H9 (cell line): ENCODE results near the gene PDE4B. TPM values are rescaled to one million over a fixed set of nuclear protein-coding genes. Genes with fewer than 3 reads are reported as not detected.

Experiments
- DNase-seq: peaks from one replicate; pipeline ENCODE4 v3.0.0-alpha.2; 2017
- H2AFZ ChIP-seq: one replicate; pipeline ENCODE4 v1.6.1; 2013; ENCODE audit warnings: mild to moderate bottlenecking, low read length, control low read depth, moderate library complexity
- H2AK5ac ChIP-seq: 2 replicates; pipeline ENCODE4 v1.6.1; 2013; ENCODE audit warnings: low read length, control low read depth, mixed read lengths; ENCODE audit not compliant: insufficient read length
- H2BK120ac ChIP-seq: one replicate; pipeline ENCODE4 v1.6.1; 2013; ENCODE audit warnings: low read depth, mild to moderate bottlenecking, low read length, control low read depth, inconsistent platforms; ENCODE audit not compliant: poor library complexity, severe bottlenecking
- H2BK12ac ChIP-seq: 2 replicates; pipeline ENCODE4 v1.6.1; 2013; ENCODE audit warnings: low read length, control low read depth, mixed read lengths, low read depth; ENCODE audit not compliant: insufficient read length
- H2BK15ac ChIP-seq: 2 replicates; pipeline ENCODE4 v1.6.1; 2013; ENCODE audit warnings: low read depth, low read length, control low read depth
- H2BK20ac ChIP-seq: one replicate; pipeline ENCODE4 v1.6.1; 2013; ENCODE audit warnings: low read depth, mild to moderate bottlenecking, low read length, control low read depth, inconsistent platforms; ENCODE audit not compliant: poor library complexity, severe bottlenecking
- H2BK5ac ChIP-seq: 2 replicates; pipeline ENCODE4 v1.6.1; 2013; ENCODE audit warnings: low read length, control low read depth, mixed read lengths; ENCODE audit not compliant: insufficient read length
- H3K14ac ChIP-seq: 2 replicates; pipeline ENCODE4 v1.6.1; 2013; ENCODE audit warnings: low read length, control low read depth; ENCODE audit not compliant: insufficient read depth
- H3K18ac ChIP-seq: 2 replicates; pipeline ENCODE4 v1.6.1; 2013; ENCODE audit warnings: low read depth, mild to moderate bottlenecking, mixed read lengths, low read length, control low read depth; ENCODE audit not compliant: insufficient read length
- H3K23ac ChIP-seq: 2 replicates; pipeline ENCODE4 v1.6.1; 2013; ENCODE audit warnings: low read length, control low read depth, mixed read lengths, low read depth; ENCODE audit not compliant: insufficient read length
- H3K23me2 ChIP-seq: 2 replicates; pipeline ENCODE4 v1.6.1; 2013; ENCODE audit warnings: low read depth, mild to moderate bottlenecking, mixed read lengths, low read length, control low read depth; ENCODE audit not compliant: insufficient read length, poor library complexity, severe bottlenecking
- H3K27ac ChIP-seq: 2 replicates; pipeline ENCODE4 v1.5.1; 2013; ENCODE audit warnings: low read length, control low read depth, mixed read lengths, low read depth; ENCODE audit not compliant: insufficient read length
- H3K27me3 ChIP-seq: 2 replicates; pipeline ENCODE4 v1.6.1; 2013; ENCODE audit warnings: low read length, control low read depth, inconsistent platforms; ENCODE audit not compliant: insufficient read depth
- H3K4ac ChIP-seq: 2 replicates; pipeline ENCODE4 v1.6.1; 2013; ENCODE audit warnings: low read depth, mild to moderate bottlenecking, control low read depth, inconsistent platforms, low read length, moderate library complexity
- H3K4me1 ChIP-seq: 2 replicates; pipeline ENCODE4 v1.6.1; 2013; ENCODE audit warnings: low read length, control low read depth, inconsistent platforms; ENCODE audit not compliant: insufficient read depth
- H3K4me2 ChIP-seq: 2 replicates; pipeline ENCODE4 v1.6.1; 2013; ENCODE audit warnings: low read length, control low read depth, mixed read lengths; ENCODE audit not compliant: insufficient read length, insufficient read depth
- H3K56ac ChIP-seq: 2 replicates; pipeline ENCODE4 v1.6.1; 2013; ENCODE audit warnings: low read depth, mild to moderate bottlenecking, mixed read lengths, low read length, control low read depth; ENCODE audit not compliant: insufficient read length
- H3K79me1 ChIP-seq: 2 replicates; pipeline ENCODE4 v1.6.1; 2013; ENCODE audit warnings: low read depth, mild to moderate bottlenecking, moderate library complexity, low read length, control low read depth, inconsistent platforms; ENCODE audit not compliant: insufficient read depth, poor library complexity, severe bottlenecking
- H3K79me2 ChIP-seq: 2 replicates; pipeline ENCODE4 v1.6.1; 2013; ENCODE audit warnings: low read length, control low read depth, inconsistent platforms; ENCODE audit not compliant: insufficient read depth
- H3K9ac ChIP-seq: 2 replicates; pipeline ENCODE4 v1.6.1; 2013; ENCODE audit warnings: low read length, control low read depth, mixed read lengths; ENCODE audit not compliant: insufficient read length; ENCODE audit errors: extremely low read depth
- H3K9me3 ChIP-seq: one replicate; pipeline ENCODE4 v1.6.1; 2013; ENCODE audit warnings: low read depth, low read length, inconsistent platforms; ENCODE audit not compliant: control insufficient read depth
- H3T11ph ChIP-seq: one replicate; pipeline ENCODE4 v1.6.1; 2013; ENCODE audit warnings: mild to moderate bottlenecking, low read length, control low read depth, inconsistent platforms
- H4K20me1 ChIP-seq: one replicate; pipeline ENCODE4 v1.6.1; 2013; ENCODE audit not compliant: control insufficient read depth, insufficient read length, insufficient read depth
- H4K5ac ChIP-seq: 2 replicates; pipeline ENCODE4 v1.6.1; 2013; ENCODE audit warnings: low read depth, mild to moderate bottlenecking, mixed read lengths, low read length, control low read depth; ENCODE audit not compliant: insufficient read length
- H4K8ac ChIP-seq: replicated peaks from 2 replicates; pipeline ENCODE4 v1.6.1; 2013; ENCODE audit warnings: low read length, control low read depth, mixed read lengths, low read depth; ENCODE audit not compliant: insufficient read length
- H4K91ac ChIP-seq: 2 replicates; pipeline ENCODE4 v1.6.1; 2013; ENCODE audit warnings: low read depth, mild to moderate bottlenecking, moderate library complexity, mixed read lengths, low read length, control low read depth; ENCODE audit not compliant: insufficient read length
- H3K27ac Mint-ChIP-seq, 3 experiments: 2 replicates in 2 of 3; 3 replicates in 1 of 3; pipeline ENCODE4 v1.8.0; 2020 to 2021; ENCODE audit warnings: mixed read lengths in 3 of 3, mild to moderate bottlenecking in 1 of 3, moderate library complexity in 1 of 3
- H3K27me3 Mint-ChIP-seq: 2 replicates; pipeline ENCODE4 v1.8.0; 2021; ENCODE audit warnings: low read depth, mild to moderate bottlenecking, moderate library complexity, mixed read lengths
- H3K36me3 Mint-ChIP-seq, 3 experiments: 2 replicates in 2 of 3; 3 replicates in 1 of 3; pipeline ENCODE4 v1.8.0; 2020 to 2021; ENCODE audit warnings: low read depth in 3 of 3, mixed read lengths in 3 of 3; ENCODE audit not compliant: insufficient read depth in 1 of 3
- H3K4me1 Mint-ChIP-seq, 2 experiments: 2 replicates each; pipeline ENCODE4 v1.8.0; 2020; ENCODE audit warnings: mixed read lengths in 2 of 2
- H3K4me3 Mint-ChIP-seq, 2 experiments: 2 replicates in 1 of 2; 3 replicates in 1 of 2; pipeline ENCODE4 v1.8.0; 2020 to 2021; ENCODE audit warnings: mild to moderate bottlenecking in 2 of 2, mixed read lengths in 2 of 2, moderate library complexity in 1 of 2
- H3K9me3 Mint-ChIP-seq, 2 experiments: 2 replicates in 1 of 2; 3 replicates in 1 of 2; pipeline ENCODE4 v1.8.0; 2020; ENCODE audit warnings: mild to moderate bottlenecking in 2 of 2, mixed read lengths in 2 of 2, moderate library complexity in 1 of 2
- CTCF ChIP-seq: fragments of 200-600 bp; sonication (generic); conservative IDR thresholded peaks from 3 replicates; pipeline ENCODE4 v1.8.0; 2021; ENCODE audit warnings: antibody characterized with exemption, mild to moderate bottlenecking
- WGBS: extraction: QIAGEN DNeasy Blood & Tissue Kit; methylation state at CpG from one replicate; pipeline ENCODE4 v1.1.7; 2013; ENCODE audit warnings: missing lambda C conversion rate, low lambda C conversion rate, mixed read lengths; ENCODE audit not compliant: insufficient read length; ENCODE audit errors: extremely low coverage; 5-methylcytosine and 5-hydroxymethylcytosine counted together
- total RNA-seq: library from RNA; stranded (reverse); gene quantifications from 2 replicates; pipeline ENCODE4 v1.2.1, GENCODE V29; 2021

Gene PDE4B
- total RNA-seq, 1 experiment from 2014 or later, result 19.8 TPM

GRCh38 chr1:65757531-65757930 lies 35.2 kb upstream of the PDE4B start:
- H3K56ac ChIP-seq, result no peak overlapping the region
- no peak overlapping the region for H3K18ac ChIP-seq
- no peak overlapping the region for H3K14ac ChIP-seq
- no peak overlapping the region for H2BK20ac ChIP-seq
- Mint-ChIP-seq H3K4me3 (no peak overlapping the region), H3K27me3 (peaks cover 3% of the 10 kb centered on the region; the same call in 1 of the 2 replicates), H3K27ac (no peak overlapping the region), H3K4me1 (peaks cover 0 to 2% of the 10 kb centered on the region in 2 experiments; a peak in 2 of 4 replicates), H3K9me3 (no peaks in the 10 kb centered on the region), H3K36me3 (no peaks in the 10 kb centered on the region)
- H3K4me2 ChIP-seq, result no peak overlapping the region
- no peaks in the 10 kb centered on the region for H3K23me2 ChIP-seq
- H2BK120ac ChIP-seq, result no peak overlapping the region
- no peaks in the 10 kb centered on the region for H3K79me2 ChIP-seq
- H3K9me3 ChIP-seq, result no peaks in the 10 kb centered on the region
- H2AFZ ChIP-seq, result no peak overlapping the region
- no peak overlapping the region for H3K4ac ChIP-seq
- no peak overlapping the region for H2BK12ac ChIP-seq
- H2AK5ac ChIP-seq, result no peak overlapping the region
- no peak overlapping the region for H3T11ph ChIP-seq
- H4K91ac ChIP-seq, result no peak overlapping the region
- H3K9ac ChIP-seq, result no peak overlapping the region
- no CpG with 5 or more reads among the region's 1 CpG for WGBS
- H4K8ac ChIP-seq, result no peak overlapping the region
- no peak for DNase-seq
- H4K20me1 ChIP-seq, result no peaks in the 10 kb centered on the region
- TF ChIP-seq CTCF, result no peak
- H2BK5ac ChIP-seq, result no peak overlapping the region
- no peak overlapping the region for H3K27ac ChIP-seq
- H3K23ac ChIP-seq, result no peak overlapping the region
- H3K27me3 ChIP-seq, result no peaks in the 10 kb centered on the region
- no peak overlapping the region for H4K5ac ChIP-seq
- H2BK15ac ChIP-seq, result no peak overlapping the region
- no peaks in the 10 kb centered on the region for H3K4me1 ChIP-seq
- H3K79me1 ChIP-seq, result no peaks in the 10 kb centered on the region
